CD4-positive, alpha-beta T cell treated with Interleukin-4 for 1 hour (primary cell): Measurements from ENCODE around the gene JSRP1.

Source experiments
- DNase-seq, 2 donors: peaks; one replicate each; pipeline ENCODE4 v3.0.0-alpha.2; 2020 to 2022

The JSRP1 gene

GRCh38 chr19:2266183-2266993 lies 10.2 kb upstream of the JSRP1 start:
- DNase-seq, result peak in 1 of 2 donors; percentile 74

- DNase-seq, result peak; percentile 65 to 70
These were observed 5.4 kb upstream of the JSRP1 start for GRCh38 chr19:2261438-2262172.

- peak in 1 of 2 donors; percentile 45 for DNase-seq
These were observed 4.2 kb upstream of the JSRP1 start for GRCh38 chr19:2260341-2260805.

- DNase-seq, result no peak
These were observed 3.1 kb upstream of the JSRP1 start for GRCh38 chr19:2259336-2259735.

GRCh38 chr19:2255112-2255845 lies 938 bp downstream of the JSRP1 start:
- DNase-seq, result no peak

- DNase-seq, result no peak
These were observed 1.9 kb downstream of the JSRP1 start for GRCh38 chr19:2254064-2254872.

GRCh38 chr19:2253106-2254063 lies 2.8 kb downstream of the JSRP1 start:
- DNase-seq, result peak; percentile 59 to 63

- no peak for DNase-seq
These were observed 3.5 kb downstream of the JSRP1 start for GRCh38 chr19:2252797-2253105.

- DNase-seq, result no peak
These were observed 4.0 kb downstream of the JSRP1 start for GRCh38 chr19:2252055-2252796.

GRCh38 chr19:2251106-2252054 lies 4.8 kb downstream of the JSRP1 start:
- no peak for DNase-seq

GRCh38 chr19:2250766-2251105 lies 5.5 kb downstream of the JSRP1 start:
- no peak for DNase-seq

GRCh38 chr19:2249880-2250765 lies 6.1 kb downstream of the JSRP1 start:
- DNase-seq, result no peak

- DNase-seq, result no peak
These were observed 7.0 kb downstream of the JSRP1 start, which contains the start of gene AMH for GRCh38 chr19:2249010-2249866. TSS of gene AMH (plus strand) at chr19:2249323. CDS start at chr19:2249333, 10 bp downstream.

GRCh38 chr19:2248136-2249009 lies 7.8 kb downstream of the JSRP1 start:
- no peak for DNase-seq

GRCh38 chr19:2247433-2248101 lies 8.7 kb downstream of the JSRP1 start:
- no peak for DNase-seq
